Brain pericyte (primary cell): ENCODE results near the gene VPS26A.

ENCODE experiments used
- DNase-seq: peaks from one replicate; pipeline ENCODE4 v3.0.0-alpha.2; 2012; ENCODE audit warnings: low read depth, low spot score

Gene VPS26A

GRCh38 chr10:69123747-69124562 lies at the start of gene VPS26A:
Gene VPS26A, plus strand, starts transcription at chr10:69124178. Its CDS starts 100 bp downstream, at chr10:69124278.
- DNase-seq = peak; percentile 91

GRCh38 chr10:69074532-69074931 lies 49.4 kb upstream of the VPS26A start:
- no peak for DNase-seq

- DNase-seq = no peak
Measured at GRCh38 chr10:69075431-69075830, 48.5 kb upstream of the VPS26A start.

GRCh38 chr10:69078311-69078710 lies 45.7 kb upstream of the VPS26A start:
- DNase-seq = no peak

DNA sequence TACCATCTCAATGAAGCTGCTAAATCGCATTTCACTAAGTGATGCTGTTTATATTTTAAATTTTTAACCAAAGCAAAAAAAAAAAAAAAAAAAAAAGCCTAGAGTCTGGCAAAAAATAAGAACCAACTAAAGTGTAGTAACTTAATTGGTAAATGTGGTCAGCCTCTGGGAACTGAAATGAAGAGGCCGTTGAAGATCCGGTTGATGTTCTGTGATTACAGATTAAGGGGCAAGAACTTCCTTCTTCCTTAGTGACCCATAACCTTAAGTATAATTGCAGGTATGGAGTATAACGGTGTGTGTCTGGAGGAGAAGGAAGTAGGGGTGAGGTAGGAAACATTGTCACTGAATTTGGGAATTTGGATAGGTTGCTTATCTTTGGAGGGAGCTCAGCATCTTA lies 43.8 kb upstream of the VPS26A start:
- no peak for DNase-seq

DNA sequence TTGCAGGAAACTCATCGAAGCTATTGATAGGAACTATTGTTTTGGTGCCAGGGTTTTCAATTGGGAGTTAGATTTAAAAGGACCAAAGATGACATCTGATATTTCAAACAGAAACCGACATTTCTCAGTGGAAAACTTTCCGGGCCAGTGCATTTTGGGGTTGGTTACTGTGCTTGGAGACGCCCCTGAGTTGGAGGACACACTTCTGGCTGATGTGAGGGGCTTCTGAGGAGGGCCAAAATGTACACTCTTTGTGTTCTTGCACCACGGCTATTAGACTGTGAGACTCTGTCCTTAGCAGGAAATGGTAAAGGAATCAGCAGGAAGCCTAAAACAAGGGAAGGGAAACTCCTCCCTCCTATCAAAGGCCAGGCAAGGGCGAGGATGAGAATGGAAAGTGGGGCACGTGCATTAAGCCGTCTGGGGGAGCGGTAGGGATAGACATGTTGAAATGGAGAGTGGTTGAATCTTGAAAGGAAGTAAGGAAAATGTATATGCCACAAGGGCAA lies 37.9 kb upstream of the VPS26A start:
- DNase-seq = no peak

GRCh38 chr10:69087590-69088470 lies 36.1 kb upstream of the VPS26A start, which contains the start of gene SRGN:
Gene SRGN, plus strand, starts transcription at chr10:69088103. Its CDS starts 55 bp downstream, at chr10:69088158.
- peak; percentile 55 for DNase-seq

DNA sequence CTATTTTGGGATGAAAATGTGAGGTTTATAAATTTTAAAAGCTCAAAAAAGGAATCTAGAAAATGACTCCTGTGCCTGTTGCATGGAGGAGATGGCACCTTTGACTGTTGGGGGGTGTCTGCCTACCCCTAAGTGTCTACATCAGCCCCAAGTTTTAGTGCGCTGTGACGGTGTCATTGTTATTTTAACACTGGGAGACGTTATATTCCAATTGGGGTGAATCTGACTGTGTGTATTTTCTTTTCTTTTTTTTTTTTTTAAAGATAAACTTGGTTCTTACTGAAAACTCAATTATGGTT lies 35.6 kb upstream of the VPS26A start:
- DNase-seq = no peak

GRCh38 chr10:69088801-69089501 lies 35.0 kb upstream of the VPS26A start:
- DNase-seq = no peak

DNA sequence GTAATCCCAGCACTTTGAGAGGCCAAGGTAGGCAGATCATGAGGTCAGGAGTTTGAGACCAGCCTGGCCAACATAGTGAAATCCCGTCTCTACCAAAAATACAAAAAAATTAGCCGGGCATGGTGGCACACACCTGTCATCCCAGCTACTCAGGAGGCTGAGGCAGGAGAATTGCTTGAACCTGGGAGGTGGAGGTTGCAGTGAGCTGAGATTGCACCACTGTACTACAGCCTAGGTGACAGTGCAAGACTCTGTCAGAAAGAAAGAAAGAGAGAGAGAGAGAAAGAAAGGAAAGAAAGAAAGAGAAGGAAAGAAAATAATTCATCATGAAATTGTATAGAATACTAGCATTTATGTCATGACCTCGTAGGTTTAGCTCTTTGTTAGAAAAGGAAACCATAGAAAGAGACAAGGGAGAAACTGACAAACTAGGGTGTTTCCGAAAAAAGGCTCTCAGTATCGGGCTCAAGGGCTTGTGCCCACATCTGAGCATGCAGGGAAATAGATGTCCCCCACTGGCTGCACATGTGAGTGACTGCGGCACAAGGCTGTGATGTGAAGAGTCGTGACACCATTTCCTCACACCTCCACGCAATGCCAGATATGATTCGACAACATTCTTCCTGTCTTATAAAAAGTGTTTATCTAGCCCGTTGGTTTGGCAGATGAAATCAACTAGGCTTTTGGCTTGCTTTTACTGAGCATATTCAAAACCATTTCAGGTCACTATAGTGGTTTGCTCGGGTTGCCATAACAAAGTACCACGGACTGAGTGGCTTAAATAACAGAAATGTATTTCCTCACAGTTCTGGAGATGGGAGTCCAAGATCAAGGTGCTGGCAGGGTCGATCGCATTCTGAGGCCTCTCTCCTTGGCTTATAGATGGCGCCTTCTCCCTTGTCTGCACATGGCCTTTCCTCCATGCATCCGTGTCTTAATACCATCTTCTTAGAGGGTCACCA lies 34.1 kb upstream of the VPS26A start:
- DNase-seq = no peak

GRCh38 chr10:69090685-69091084 lies 33.3 kb upstream of the VPS26A start:
- DNase-seq = no peak

- DNase-seq = no peak
Measured at GRCh38 chr10:69091143-69091651, 32.8 kb upstream of the VPS26A start.

DNA sequence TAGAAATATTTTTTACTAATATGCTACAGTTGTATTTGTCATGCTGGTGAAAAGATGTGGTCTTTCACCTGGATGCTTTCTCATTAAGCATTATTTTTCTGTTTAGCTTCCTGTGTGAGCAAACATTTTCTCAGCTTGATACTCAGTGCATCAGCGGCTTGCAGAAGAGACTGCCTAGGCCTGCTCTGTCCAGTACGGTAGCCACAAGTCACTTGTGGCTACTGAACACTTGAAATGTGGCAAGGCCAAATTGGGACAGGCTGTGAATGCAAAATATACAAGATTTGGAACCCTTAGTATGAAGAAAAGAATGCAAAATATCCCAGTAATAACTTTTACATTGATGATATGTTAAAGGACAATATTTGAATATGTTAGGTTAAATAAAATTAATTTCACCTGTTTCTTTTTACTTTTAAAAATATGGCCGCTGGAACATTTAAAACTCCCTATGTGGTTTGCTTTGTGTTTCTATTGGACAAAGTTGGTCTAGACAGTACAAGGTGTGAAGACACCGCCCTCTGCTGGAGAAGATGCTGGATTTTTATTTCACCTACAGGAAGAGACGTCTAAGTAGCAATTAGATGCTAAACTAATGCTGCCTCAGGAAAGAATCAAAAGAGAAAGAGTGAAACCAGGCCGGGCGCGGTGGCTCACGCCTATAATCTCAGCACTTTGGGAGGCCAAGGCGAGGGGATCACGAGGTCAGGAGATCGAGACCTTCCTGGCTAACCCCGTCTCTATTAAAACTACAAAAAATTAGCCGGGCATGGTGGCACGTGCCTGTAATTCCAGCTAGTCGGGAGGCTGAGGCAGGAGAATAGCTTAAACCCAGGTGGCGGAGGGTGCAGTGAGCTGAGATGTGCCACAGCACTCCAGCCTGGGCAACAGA lies 30.8 kb upstream of the VPS26A start:
- peak; percentile 57 for DNase-seq

GRCh38 chr10:69093933-69094332 lies 30.0 kb upstream of the VPS26A start:
- DNase-seq = no peak

- DNase-seq = no peak
Measured at GRCh38 chr10:69096045-69096444, 27.9 kb upstream of the VPS26A start.

DNA sequence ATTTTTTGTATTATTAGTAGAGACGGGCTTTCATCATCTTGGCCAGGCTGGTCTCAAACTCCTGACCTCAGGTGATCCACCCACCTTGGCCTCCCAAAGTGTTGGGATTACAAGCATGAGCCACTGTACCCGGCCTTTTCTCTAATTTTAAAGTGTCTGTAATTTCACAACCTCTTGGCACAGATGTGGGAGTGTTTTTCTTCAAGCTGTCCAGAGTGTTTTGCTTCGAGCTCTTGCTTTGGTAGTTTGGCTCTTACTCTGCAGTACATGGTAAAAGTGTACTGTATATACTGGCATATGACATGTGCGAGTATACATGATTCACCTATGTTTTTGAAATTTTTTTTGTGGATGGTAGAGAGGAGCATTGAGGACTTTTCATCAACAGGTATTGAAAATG lies 26.2 kb upstream of the VPS26A start:
- DNase-seq = no peak

GRCh38 chr10:69100136-69100872 lies 23.7 kb upstream of the VPS26A start:
- DNase-seq = no peak

DNA sequence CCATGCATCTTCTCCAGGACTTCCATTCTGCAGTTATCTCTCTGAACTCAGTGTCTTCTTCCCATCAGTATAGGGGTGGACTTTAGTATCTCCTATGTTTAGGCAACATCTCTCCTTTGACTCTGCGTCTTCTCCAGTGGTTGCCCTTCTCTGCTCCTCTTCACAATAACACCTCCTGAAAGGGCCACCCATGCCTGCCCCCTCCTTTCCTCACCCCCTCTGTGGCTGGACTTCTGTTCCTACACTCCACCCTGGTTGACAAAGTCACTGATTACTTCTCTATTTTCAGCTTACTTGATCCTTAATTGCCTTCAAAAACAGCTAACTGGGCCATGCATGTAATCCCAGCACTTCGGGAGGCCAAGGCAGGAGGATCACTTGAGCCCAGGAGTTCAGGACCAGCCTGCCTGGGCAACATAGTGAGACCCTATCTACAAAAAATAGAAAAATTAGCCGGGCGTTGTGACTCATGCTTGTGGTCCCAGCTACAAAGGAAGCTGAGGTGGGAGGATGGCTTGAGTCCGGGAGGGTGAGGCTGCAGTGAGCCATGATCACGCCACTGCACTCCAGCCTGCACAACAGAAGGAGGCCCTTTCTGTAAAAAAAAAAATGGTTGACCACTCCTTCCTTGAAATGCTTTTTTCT lies 22.4 kb upstream of the VPS26A start:
- DNase-seq = no peak
